8988T (cell line): ENCODE measurements around the gene ASIC3.

Experiments
- DNase-seq: peaks from one replicate; pipeline ENCODE4 v3.0.0; 2011

ASIC3 gene

GRCh38 chr7:151058781-151059366 is 10.5 kb downstream of the ASIC3 start:
- no peak for DNase-seq

- peak; percentile 89 for DNase-seq
Observed at GRCh38 chr7:151059367-151060112, 11.2 kb downstream of the ASIC3 start, which contains the start of gene SLC4A2. Gene SLC4A2 (plus strand): TSS chr7:151059589. CDS start chr7:151061988, 2,399 bp downstream.

GRCh38 chr7:151060113-151060415 is 11.7 kb downstream of the ASIC3 start:
- DNase-seq, result no peak

- DNase-seq, result no peak
Observed at GRCh38 chr7:151060416-151061212, 12.3 kb downstream of the ASIC3 start.

- no peak for DNase-seq
Observed at GRCh38 chr7:151061213-151062110, 13.1 kb downstream of the ASIC3 start.

- no peak for DNase-seq
Observed at GRCh38 chr7:151062111-151062398, 13.7 kb downstream of the ASIC3 start.

GRCh38 chr7:151062399-151063211 is 14.3 kb downstream of the ASIC3 start:
- peak; percentile 83 for DNase-seq

GRCh38 chr7:151063212-151063561 is 14.9 kb downstream of the ASIC3 start:
- DNase-seq, result no peak

- DNase-seq, result no peak
Observed at GRCh38 chr7:151064454-151064853, 16.1 kb downstream of the ASIC3 start.

- DNase-seq, result no peak
Observed at GRCh38 chr7:151064993-151065392, 16.7 kb downstream of the ASIC3 start.

- no peak for DNase-seq
Observed at GRCh38 chr7:151065516-151065915, 17.2 kb downstream of the ASIC3 start.

GRCh38 chr7:151066273-151066974 is 18.1 kb downstream of the ASIC3 start:
- DNase-seq, result no peak

- DNase-seq, result no peak
Observed at GRCh38 chr7:151068069-151068773, 19.9 kb downstream of the ASIC3 start.

GRCh38 chr7:151069841-151070573 is 21.7 kb downstream of the ASIC3 start:
- DNase-seq, result no peak

GRCh38 chr7:151070574-151070960 is 22.2 kb downstream of the ASIC3 start:
- no peak for DNase-seq

GRCh38 chr7:151071032-151071866 is 22.9 kb downstream of the ASIC3 start:
- no peak for DNase-seq

- no peak for DNase-seq
Observed at GRCh38 chr7:151073990-151074389, 25.7 kb downstream of the ASIC3 start.

GRCh38 chr7:151074817-151075661 is 26.7 kb downstream of the ASIC3 start:
- DNase-seq, result no peak

- DNase-seq, result no peak
Observed at GRCh38 chr7:151075662-151075971, 27.3 kb downstream of the ASIC3 start.
